Right kidney (tissue), 1 donor: ENCODE data around the gene CMIP.

Experiments used
- DNase-seq: peaks from one replicate; pipeline ENCODE4 v3.0.0-alpha.2; 2016

CMIP gene

DNA sequence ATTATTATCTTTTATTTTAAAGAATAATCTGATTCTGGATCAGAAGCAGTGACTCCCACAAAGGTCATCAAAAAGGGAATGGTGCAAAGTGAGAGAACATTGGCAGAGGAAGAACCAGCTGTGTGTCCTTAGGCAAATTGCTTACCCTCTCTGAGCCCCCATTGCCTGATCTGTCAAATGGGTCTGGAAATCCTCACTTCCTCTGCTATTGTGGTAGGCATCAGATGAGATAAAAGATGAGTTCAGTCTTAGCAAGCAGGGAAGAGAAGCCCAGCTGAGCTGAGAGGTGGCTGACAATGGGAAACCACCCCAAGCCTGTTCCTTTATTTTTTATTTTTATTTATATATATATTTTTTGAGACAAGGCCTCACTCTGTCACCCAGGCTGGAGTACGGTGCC, 310.2 kb downstream of the CMIP start:
- DNase-seq, result no peak

DNA sequence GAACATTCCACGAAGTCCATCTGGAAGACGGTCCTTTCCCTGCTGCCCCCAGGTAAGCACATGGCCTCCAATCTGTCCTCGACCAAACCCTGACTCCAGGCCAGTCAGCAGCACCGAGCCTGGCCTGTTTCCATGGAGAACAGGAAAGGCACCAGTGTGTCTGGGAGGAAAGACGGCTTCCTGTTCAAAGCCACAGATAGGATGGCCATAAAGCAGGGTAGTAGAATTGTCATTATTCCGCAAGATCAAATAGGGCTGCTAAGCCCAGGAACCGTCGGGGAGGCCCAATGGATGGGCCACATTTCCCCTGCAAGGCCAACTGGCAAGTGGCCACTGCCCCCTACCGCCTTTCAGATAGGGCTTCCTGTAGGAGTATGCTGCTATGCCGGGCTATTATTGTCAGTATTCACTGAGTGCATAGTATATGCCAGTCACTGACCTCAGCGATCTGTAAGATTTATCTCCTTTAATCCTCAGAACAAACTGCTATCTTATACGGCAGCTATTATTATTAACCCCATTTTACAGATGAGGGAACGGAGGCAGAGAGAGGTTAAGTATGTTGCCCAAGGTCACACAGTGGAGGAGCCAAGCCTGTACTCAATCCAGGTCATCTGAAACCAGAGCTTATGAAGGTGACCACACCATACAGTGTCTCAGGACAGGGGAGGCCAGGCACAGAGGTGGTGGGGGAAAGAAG, 311.5 kb downstream of the CMIP start:
- DNase-seq, result no peak

DNA sequence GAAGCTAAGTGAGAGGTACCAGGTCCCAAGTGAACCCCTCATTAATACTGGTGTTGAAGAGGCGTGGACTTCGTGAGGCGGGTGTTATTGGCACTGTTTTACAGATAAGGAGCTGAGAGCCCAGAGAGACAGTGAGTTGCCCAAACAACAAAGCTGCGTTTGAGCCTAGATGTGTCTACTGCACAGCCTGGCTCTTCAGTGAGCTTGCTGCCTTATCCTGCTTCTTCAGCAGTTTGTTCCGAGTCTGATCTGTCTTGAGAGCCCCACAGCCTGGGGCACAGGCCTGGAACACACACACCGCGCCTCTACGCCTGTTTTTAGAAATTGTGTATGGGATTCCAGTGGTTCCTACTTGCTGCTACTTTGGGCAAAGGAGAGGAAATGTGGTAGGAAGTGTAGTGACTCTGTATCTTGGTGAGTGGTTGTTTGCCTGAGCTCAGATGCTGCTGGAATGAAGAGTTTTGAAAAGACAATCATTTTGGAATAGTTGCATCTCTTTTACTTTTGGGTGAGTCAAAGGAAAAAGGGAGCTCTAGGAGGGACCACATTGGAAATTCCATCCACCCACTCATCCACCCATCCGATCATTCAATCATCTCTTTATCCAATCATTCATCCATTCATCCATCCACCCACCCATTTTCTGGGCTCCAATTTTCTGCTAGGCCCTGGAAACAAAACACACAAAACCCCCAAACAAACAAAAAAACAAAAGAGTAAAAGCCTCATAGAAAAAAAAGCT, 312.2 kb downstream of the CMIP start:
- no peak for DNase-seq

DNA sequence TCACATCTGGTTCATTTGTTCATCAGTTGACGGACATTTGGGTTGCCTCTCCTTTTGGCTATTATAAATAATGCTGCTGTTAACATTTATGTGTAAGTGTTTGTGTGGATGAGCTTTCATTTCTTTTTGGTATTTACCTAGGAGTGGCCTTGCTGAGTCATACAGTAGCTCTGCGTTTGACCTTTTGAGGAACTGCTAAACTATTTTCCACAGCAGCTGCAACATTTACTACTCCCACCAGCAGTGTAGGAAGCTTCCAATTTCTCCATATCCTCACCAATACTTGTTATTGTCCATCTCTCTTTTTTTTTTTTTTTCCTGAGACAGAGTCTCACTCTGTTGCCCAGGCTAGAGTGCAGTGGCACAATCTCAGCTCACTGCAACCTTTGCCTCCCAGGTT, 313.8 kb downstream of the CMIP start:
- DNase-seq, result no peak
